Muscle layer of duodenum (tissue), 2 donors: ENCODE results near the gene BRD4.

Experiments used
- H3K27ac ChIP-seq: one replicate; pipeline ENCODE4 v1.7.0; 2013; ENCODE audit warnings: mild to moderate bottlenecking, low read length
- H3K27me3 ChIP-seq: one replicate; pipeline ENCODE4 v1.7.0; 2013; ENCODE audit warnings: low read depth, mild to moderate bottlenecking, control low read depth, low read length
- H3K36me3 ChIP-seq, 2 donors: one replicate each; pipeline ENCODE4 v1.7.0; 2013; ENCODE audit warnings: low read length in 2 of 2, control low read depth in 1 of 2, mild to moderate bottlenecking in 1 of 2; ENCODE audit not compliant: insufficient read depth in 2 of 2, control insufficient read depth in 1 of 2
- H3K4me1 ChIP-seq, 2 donors: one replicate each; pipeline ENCODE4 v1.7.0; 2013; ENCODE audit warnings: low read length in 2 of 2, mild to moderate bottlenecking in 2 of 2, control low read depth in 1 of 2, moderate library complexity in 1 of 2; ENCODE audit not compliant: insufficient read depth in 2 of 2, control insufficient read depth in 1 of 2
- H3K4me3 ChIP-seq, 2 donors: one replicate each; pipeline ENCODE4 v1.7.0; 2013; ENCODE audit warnings: low read length in 2 of 2, low read depth in 1 of 2, mild to moderate bottlenecking in 1 of 2
- H3K9me3 ChIP-seq, 2 donors: one replicate each; pipeline ENCODE4 v1.7.0; 2013; ENCODE audit warnings: low read length in 2 of 2, control low read depth in 1 of 2, mild to moderate bottlenecking in 1 of 2; ENCODE audit not compliant: control insufficient read depth in 1 of 2
- donor health status: healthy.

The BRD4 gene

DNA sequence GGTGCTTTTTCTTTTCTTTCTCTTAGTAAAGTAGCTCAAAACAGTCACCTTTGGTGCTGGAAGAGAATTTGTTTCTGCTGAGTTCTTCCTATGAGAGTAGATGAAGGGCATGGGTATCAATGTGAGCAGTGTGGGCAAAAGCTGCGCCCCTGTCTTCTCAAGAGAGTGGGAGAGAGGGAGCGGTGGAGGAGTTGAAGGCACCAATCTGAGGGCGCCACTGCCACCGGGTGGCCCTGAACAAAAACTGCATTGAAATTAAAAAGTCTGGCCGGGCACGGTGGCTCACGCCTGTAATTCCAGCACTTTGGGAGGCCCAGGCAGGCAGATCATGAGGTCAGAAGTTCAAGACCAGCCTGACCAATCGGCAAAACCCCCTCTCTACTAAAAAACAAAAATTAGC is 71.4 kb downstream of the BRD4 start:
- Histone ChIP-seq H3K4me3 (no peak overlapping the region), H3K9me3 (no peaks in the 10 kb centered on the region), H3K4me1 (peaks cover 5 to 27% of the 10 kb centered on the region in 2 donors), H3K27me3 (no peaks in the 10 kb centered on the region), H3K27ac (no peak overlapping the region), H3K36me3 (peaks cover 73 to 78% of the 10 kb centered on the region in 2 donors)

DNA sequence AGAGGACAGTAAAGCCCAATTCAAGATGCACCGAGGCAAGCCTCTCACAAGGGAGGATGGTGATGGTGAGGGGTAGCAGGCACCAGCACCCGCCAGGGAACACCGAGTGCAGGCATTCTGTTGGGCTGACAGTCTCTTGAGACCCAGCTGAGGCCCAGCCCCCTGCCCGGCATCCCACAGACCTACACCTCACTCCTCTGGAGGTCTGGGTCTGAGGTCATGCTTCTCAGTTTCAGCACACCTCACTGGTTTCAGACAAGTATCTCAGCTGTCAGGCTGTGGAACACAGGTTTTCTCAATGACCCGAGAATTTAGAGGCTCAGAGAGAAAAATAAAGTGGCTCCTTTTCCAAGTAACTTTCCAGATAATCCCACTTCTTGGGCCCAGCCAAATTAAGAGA is 72.4 kb downstream of the BRD4 start:
- no peak overlapping the region for H3K4me3 ChIP-seq
- H3K27me3 ChIP-seq = no peaks in the 10 kb centered on the region
- H3K4me1 ChIP-seq = peaks cover under 1 to 17% of the 10 kb centered on the region in 2 donors
- no peaks in the 10 kb centered on the region for H3K9me3 ChIP-seq
- peaks cover 80 to 85% of the 10 kb centered on the region in 2 donors for H3K36me3 ChIP-seq
- peak overlapping the region; percentile 1 for H3K27ac ChIP-seq

DNA sequence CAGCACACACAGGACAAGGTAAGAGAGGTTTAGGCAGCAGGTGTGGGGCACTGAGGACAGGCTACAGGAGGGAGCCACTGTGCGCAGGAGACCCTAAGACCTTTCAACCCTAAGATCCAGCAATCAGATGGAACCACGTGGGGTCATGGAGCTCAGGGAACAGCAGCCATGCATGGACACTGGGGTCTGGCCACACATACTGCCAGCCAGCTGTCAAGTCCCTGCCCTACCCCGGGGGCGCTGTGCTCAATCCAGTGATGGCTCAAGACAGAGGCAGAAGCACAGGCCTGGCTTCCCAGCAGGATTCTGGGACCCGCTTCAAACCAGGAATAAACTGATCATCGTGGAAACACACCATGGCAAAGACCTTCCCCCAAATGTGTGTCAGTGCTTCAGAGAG is 74.6 kb downstream of the BRD4 start:
- H3K27ac ChIP-seq = no peak overlapping the region
- peaks cover 79 to 86% of the 10 kb centered on the region in 2 donors for H3K36me3 ChIP-seq
- peaks cover 0 to 10% of the 10 kb centered on the region in 2 donors for H3K4me1 ChIP-seq
- H3K27me3 ChIP-seq = no peaks in the 10 kb centered on the region
- no peaks in the 10 kb centered on the region for H3K9me3 ChIP-seq
- no peak overlapping the region for H3K4me3 ChIP-seq

DNA sequence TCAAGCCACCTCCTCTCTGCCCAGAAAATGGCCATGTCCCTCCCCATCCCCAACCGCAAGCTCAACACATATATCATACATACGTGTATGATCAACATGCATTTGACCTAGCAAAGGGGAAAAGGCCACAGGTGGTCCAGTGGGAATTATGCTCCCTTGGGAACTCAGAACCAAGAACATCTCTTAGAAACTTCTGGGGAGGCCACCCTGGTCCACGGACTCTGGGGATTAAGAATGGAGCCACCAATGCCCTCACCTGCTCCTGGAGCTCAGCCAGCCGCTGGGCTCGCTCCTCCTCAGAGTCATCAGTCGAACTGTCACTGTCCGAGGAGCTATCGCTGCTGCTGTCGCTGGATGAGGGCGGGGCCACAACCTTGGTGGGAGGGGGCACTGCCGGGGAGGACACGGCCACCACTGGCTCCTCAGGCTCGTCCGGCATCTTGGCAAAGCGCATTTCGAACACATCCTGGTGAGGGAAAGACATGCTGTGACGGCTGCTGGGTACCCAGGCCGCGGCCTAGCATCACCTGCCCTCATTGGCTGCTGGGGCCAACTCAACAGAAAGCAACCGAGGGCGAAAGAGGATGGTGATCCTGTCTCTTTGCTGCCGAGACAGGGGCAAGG is 75.5 kb downstream of the BRD4 start:
- H3K27ac ChIP-seq = no peak overlapping the region

DNA sequence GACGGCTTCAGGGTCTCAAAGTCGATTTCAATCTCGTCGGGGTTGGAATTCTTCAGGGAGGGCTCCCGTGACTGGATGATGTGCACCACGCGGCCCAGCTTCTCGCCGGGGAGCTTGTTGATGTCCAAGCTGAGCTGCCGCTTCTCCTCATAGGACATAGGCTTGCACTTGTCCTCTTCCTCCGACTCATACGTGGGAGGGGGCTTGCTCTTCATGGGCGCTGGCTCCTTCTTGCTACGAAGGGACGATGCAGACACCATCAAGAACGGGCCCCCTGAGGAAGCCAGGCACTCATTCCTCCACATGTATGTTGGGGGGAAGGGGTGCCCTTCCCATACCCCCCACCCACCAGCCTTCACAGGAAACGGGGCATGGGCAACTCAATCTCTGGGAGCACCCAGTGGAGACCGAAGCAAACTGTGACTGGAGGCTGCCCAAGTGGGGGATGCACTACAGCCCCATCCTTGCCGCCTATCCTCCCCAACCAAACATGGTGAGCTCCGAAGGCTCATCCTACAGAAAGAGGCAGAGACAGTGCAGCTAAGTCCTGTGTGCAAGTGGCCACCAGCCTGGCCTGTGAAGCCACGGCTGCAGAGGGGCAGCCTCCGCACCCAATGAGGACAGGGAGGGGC is 76.9 kb downstream of the BRD4 start:
- Histone ChIP-seq H3K27ac (no peak overlapping the region), H3K36me3 (peaks cover 78 to 96% of the 10 kb centered on the region in 2 donors), H3K4me3 (no peak overlapping the region), H3K27me3 (no peaks in the 10 kb centered on the region), H3K4me1 (peaks cover 11 to 31% of the 10 kb centered on the region in 2 donors), H3K9me3 (no peaks in the 10 kb centered on the region)

More for the DNA sequence above, 75.5 kb downstream of the BRD4 start:
- Histone ChIP-seq H3K4me1 (peaks cover 5 to 20% of the 10 kb centered on the region in 2 donors), H3K4me3 (no peak overlapping the region), H3K36me3 (peaks cover 85 to 89% of the 10 kb centered on the region in 2 donors), H3K27me3 (no peaks in the 10 kb centered on the region), H3K9me3 (no peaks in the 10 kb centered on the region)

DNA sequence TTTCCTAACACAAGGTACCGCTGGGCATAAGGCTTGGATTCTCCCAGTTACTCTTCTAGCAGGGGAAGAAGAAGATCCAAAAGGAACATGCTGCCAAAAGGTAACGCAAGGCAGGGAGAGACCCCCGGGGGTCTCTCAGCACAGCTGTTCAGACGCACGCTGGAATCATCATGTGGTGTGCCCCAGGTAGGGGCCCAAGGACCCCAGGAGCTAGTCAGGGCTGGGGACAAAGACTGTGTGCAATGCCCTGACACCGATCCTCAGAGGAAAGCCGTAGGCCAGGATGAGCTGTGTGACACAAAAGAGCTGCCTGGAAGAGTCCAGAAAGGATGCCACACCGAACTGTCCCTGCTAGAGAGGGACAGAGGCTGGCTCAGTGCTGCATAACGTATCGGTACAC is 77.8 kb downstream of the BRD4 start:
- H3K4me1 ChIP-seq = peaks cover 20 to 40% of the 10 kb centered on the region in 2 donors
- H3K9me3 ChIP-seq = no peaks in the 10 kb centered on the region
- no peaks in the 10 kb centered on the region for H3K27me3 ChIP-seq
- H3K4me3 ChIP-seq = no peak overlapping the region
- H3K36me3 ChIP-seq = peaks cover 71 to 95% of the 10 kb centered on the region in 2 donors
- H3K27ac ChIP-seq = no peak overlapping the region

DNA sequence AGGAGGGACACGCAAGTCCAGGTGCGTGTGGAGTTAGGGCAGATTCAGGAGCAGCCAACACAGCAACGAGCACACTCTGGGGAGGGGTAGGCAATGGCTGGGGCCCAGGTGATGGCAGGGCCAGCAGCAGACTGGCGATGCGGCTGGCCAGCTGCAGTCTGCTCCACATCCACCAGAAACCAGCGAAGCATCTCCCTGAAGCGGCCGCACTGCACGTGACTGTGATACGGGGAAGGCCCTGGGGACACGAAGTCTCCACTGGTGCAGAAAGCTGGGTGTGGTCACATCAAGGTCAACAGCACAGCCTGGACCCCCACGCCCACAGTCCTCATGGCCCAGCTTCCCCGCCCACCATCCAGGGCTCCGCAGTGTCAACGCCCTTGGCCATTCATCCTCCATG is 78.8 kb downstream of the BRD4 start:
- Histone ChIP-seq H3K27ac (no peak overlapping the region), H3K4me1 (peaks cover 30 to 51% of the 10 kb centered on the region in 2 donors)

DNA sequence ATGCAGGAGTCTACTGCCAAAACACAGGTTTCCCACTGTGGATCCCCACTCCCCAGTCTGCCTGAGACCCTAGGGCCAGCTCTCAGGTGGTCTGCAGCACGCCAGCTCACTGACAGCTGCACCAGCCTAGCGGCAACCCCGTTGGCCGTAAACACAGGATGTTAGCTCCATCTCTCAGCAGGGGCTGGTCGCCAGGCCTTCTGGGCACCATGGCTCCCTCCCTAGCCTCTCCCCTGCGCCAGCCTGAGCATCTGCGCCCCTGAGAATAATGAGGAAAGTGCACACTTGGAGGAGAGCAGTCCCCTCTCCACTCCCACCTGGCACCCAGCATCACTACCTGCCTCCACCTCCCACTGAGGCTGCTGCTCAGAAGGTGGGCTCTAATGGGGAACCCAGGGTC is 79.3 kb downstream of the BRD4 start:
- H3K4me1 ChIP-seq = peaks cover 35 to 55% of the 10 kb centered on the region in 2 donors
- H3K27ac ChIP-seq = no peak overlapping the region
- H3K27me3 ChIP-seq = no peaks in the 10 kb centered on the region
- no peaks in the 10 kb centered on the region for H3K9me3 ChIP-seq
- H3K4me3 ChIP-seq = no peak overlapping the region
- peaks cover 63 to 91% of the 10 kb centered on the region in 2 donors for H3K36me3 ChIP-seq

More for the DNA sequence above, 78.8 kb downstream of the BRD4 start:
- H3K27me3 ChIP-seq = no peaks in the 10 kb centered on the region
- no peak overlapping the region for H3K4me3 ChIP-seq
- H3K36me3 ChIP-seq = peaks cover 63 to 92% of the 10 kb centered on the region in 2 donors
- no peaks in the 10 kb centered on the region for H3K9me3 ChIP-seq

DNA sequence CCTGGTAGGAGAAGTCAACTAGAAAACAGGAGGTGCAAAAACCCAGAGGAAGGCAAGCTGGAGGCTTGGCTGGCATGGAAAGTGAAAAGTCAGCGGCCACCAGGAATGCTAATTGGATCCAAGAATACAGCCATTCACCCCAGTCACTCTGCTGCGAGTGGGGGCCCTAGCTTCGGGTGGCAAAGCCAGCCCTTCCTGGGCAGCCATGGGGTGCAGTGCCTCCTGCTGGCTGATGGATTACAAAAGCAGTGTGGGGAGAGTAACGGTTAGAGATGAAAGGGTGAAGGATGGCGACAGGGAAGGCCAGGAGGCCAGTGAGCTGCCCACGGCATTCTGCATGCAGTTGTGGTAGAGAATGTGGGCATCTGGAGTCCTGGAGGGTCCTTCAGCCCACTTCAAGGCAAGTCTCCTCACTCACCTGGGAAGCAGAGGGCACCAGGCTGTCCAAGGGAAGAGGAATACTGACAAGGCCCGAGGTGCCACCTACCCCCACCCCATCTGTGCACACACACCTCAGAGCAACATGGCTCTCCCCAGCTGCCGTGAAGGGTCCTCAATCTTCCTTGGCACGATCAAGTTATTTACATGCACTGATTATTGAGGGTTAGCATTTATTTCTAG is 79.8 kb downstream of the BRD4 start:
- H3K4me3 ChIP-seq = no peak overlapping the region
- H3K36me3 ChIP-seq = peaks cover 59 to 88% of the 10 kb centered on the region in 2 donors
- H3K27ac ChIP-seq = peak overlapping the region; percentile 41
- H3K4me1 ChIP-seq = peaks cover 40 to 61% of the 10 kb centered on the region in 2 donors
- no peaks in the 10 kb centered on the region for H3K27me3 ChIP-seq
- H3K9me3 ChIP-seq = no peaks in the 10 kb centered on the region

DNA sequence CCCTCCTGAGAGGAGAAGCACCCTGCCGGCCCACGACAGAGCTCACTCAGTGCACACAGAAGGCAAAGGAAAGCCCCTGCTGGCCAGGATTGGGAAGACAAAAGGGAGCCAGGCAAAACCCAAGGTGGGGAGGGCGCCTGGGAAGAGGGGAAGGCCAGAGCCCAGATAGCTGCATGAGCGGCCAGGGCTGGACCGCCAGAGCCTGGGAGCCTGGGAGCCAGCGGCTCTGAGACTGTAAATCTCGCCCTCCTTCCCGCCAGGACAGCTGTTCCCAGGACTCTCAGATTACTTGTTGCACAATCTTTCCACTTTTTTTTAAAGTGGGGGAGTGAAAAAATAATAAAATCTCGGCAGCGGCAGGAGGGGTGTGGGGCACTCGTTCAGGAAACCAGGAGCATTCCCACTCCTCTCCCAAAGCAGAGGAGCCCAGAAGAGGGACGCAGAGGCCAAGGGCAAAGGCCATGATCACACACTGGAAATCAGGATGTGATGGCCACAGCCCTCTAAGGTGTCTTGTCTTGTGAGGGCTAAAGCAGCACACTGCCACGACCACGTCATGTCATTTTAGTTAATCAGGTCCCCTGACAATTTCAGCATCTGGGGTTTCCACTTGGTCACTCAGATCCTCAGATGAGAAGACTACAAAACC is 80.5 kb downstream of the BRD4 start:
- Histone ChIP-seq H3K36me3 (peaks cover 60 to 83% of the 10 kb centered on the region in 2 donors), H3K27me3 (no peaks in the 10 kb centered on the region), H3K4me1 (peaks cover 41 to 67% of the 10 kb centered on the region in 2 donors), H3K9me3 (no peaks in the 10 kb centered on the region), H3K27ac (peak overlapping the region; percentile 41), H3K4me3 (peak overlapping the region in 1 of 2 donors; percentile 45)
